ENCODE results near the gene MT1E. TPM values are rescaled to one million over a fixed set of nuclear protein-coding genes. Genes with fewer than 3 reads are reported as not detected.

MT1E gene
- total and polyA plus RNA-seq, 2 of the 13 experiments (the other 11 are each of a cell fraction or from before 2014, with no cell fraction given), result 110 to 1,072 TPM

DNA sequence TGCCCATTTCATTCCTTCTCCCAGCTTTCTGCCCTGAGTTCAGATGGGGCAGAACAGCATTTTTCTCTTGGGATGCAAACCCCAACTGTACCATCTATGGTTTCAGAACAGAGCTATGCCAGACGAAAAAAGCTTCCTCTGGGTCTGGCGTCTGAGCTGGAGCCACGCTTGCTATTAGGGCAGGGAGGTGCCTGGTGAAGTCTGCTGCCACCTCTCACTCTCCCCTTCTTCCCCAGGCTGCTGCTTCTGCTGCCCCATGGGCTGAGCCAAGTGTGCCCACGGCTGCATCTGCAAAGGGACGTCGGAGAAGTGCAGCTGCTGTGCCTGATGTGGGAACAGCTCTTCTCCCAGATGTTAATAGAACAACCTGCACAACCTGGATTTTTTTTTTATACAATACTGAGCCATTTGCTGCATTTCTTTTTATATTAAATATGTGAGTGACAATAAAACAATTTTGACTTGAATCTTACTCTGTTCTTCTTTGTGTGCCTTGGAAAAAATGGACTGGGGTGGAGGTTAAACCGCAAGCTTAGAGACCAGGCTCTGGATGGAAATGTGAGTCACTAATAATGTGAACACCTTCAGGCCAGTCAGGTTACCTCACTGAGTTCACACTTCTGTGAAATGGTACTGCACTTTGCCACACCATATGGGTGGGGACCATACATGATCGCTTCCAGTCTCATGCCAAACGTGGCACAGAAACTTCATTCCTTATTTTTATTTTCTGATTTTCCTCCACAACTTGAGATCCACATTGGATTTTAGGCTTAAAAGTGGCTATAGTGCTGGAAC, 11.2 kb downstream of the MT1E start:
- ChIA-PET POLR2A (no interaction called here), CTCF (ENCODE audit: low intra/inter-chr PET ratio, low total read pairs) (no interaction called here)
- H3K27me3 ChIP-seq (ENCODE audit: control insufficient read depth in 1 of 2, insufficient read depth in 2 of 2, low read length in 2 of 2), result peaks cover 10 to 73% of the 10 kb centered on the region in 2 experiments; a peak in 4 of 5 replicates
- in situ Hi-C loops (cut with HindIII; ENCODE audit: extremely low pct_ligation_motif_present, low pct_unique_long_range_greater_than_20kb) (no loop called here), intact Hi-C loops (cut with micrococcal nuclease; ENCODE audit: unreplicated experiment) (no loop called here)
- H3K9ac ChIP-seq (ENCODE audit: insufficient read depth, low read depth, low read length), result no peak overlapping the region
- TF ChIP-seq SMYD3 (CRISPR knock-in tag; IDR thresholded peaks at IDR 0.05), result no peak
- no peak for TF ChIP-seq HOXA3 (CRISPR knock-in tag; IDR thresholded peaks at IDR 0.05)
- TF ChIP-seq CENPX (CRISPR knock-in tag; IDR thresholded peaks at IDR 0.05), result no peak
- no peak for TF ChIP-seq SP2 (CRISPR knock-in tag; IDR thresholded peaks at IDR 0.05)
- TF ChIP-seq RXRA (CRISPR knock-in tag; IDR thresholded peaks at IDR 0.05), result no peak
- TF ChIP-seq, protein P1, sequence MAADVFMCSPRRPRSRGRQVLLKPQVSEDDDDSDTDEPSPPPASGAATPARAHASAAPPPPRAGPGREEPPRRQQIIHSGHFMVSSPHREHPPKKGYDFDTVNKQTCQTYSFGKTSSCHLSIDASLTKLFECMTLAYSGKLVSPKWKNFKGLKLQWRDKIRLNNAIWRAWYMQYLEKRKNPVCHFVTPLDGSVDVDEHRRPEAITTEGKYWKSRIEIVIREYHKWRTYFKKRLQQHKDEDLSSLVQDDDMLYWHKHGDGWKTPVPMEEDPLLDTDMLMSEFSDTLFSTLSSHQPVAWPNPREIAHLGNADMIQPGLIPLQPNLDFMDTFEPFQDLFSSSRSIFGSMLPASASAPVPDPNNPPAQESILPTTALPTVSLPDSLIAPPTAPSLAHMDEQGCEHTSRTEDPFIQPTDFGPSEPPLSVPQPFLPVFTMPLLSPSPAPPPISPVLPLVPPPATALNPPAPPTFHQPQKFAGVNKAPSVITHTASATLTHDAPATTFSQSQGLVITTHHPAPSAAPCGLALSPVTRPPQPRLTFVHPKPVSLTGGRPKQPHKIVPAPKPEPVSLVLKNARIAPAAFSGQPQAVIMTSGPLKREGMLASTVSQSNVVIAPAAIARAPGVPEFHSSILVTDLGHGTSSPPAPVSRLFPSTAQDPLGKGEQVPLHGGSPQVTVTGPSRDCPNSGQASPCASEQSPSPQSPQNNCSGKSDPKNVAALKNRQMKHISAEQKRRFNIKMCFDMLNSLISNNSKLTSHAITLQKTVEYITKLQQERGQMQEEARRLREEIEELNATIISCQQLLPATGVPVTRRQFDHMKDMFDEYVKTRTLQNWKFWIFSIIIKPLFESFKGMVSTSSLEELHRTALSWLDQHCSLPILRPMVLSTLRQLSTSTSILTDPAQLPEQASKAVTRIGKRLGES (CRISPR knock-in tag; IDR thresholded peaks at IDR 0.05; ENCODE audit: borderline replicate concordance), result no peak
- TF ChIP-seq RBFOX2 (IDR thresholded peaks at IDR 0.05; ENCODE audit: low read depth, low read length), result no peak
- no peak for TF ChIP-seq TOE1 (CRISPR knock-in tag; IDR thresholded peaks at IDR 0.05)
- H3K4me2 ChIP-seq (ENCODE audit: low read depth, low read length), result no peak overlapping the region
- H3K27ac ChIP-seq (ENCODE audit: extremely low read length, insufficient read depth, low read length), result no peak overlapping the region
- peaks cover 36% of the 10 kb centered on the region for H3K4me1 ChIP-seq (ENCODE audit: insufficient read depth, low read length)
- H3K36me3 ChIP-seq (replicated peaks in 1 of 2; ENCODE audit: control insufficient read depth in 1 of 2, insufficient read depth in 2 of 2, low read length in 2 of 2), result no peaks in the 10 kb centered on the region
- H3K79me2 ChIP-seq (ENCODE audit: insufficient read depth, low read length), result no peaks in the 10 kb centered on the region
- no peak overlapping the region for H2AFZ ChIP-seq (ENCODE audit: low read length)
- H4K20me1 ChIP-seq (ENCODE audit: insufficient read depth, low read length), result no peaks in the 10 kb centered on the region
- no peak for ATAC-seq
- WGBS (ENCODE audit: low lambda C conversion rate), result 28% methylated on average over 7 of the region's 9 CpGs
- no peak for FAIRE-seq
- no TSS peak for BruUV-seq (replicated peaks)
- H3K9me3 ChIP-seq (ENCODE audit: low read length), result no peaks in the 10 kb centered on the region
- H3K4me3 ChIP-seq (replicated peaks in 1 of 3; ENCODE audit: insufficient read depth in 1 of 3, low read depth in 2 of 3, low read length in 3 of 3), result no peak overlapping the region
- DNase-seq (ENCODE audit: low spot score), result no peak

Measured in HepG2 (cell line).